ENCODE results near the gene FSTL5. TPM values are rescaled to one million over a fixed set of nuclear protein-coding genes. Genes with fewer than 3 reads are reported as not detected.
A peak's percentile ranks its signal among the peaks of the same experiment; 100 is the strongest.
"Not testable (repeated sequence)": the region's sequence is repeated elsewhere in the genome, so short reads cannot be mapped to it uniquely, and the experiment has no call there.

Gene FSTL5
- under 1 TPM; 0.22 to 0.81 (median 0.33) TPM for polyA plus RNA-seq (ENCODE audit: insufficient read depth in 1 of 5, insufficient read length in 5 of 5, low replicate concordance in 1 of 5)
- long read RNA-seq, donor 1 = 0 reads
- long read RNA-seq, donor 2 = 0 reads
- long read RNA-seq, donor 3 = 0 reads
- long read RNA-seq, donor 4 = 0 reads
- long read RNA-seq, donor 5 = 0 reads
- long read RNA-seq, donor 6 = 0 reads
- long read RNA-seq, donor 7 = 0 reads
- long read RNA-seq, donor 8 = 0 reads

- peak; percentile 21 to 33 for DNase-seq
Observed at GRCh38 chr4:162163892-162164759, at the start of gene FSTL5. FSTL5 (minus strand) TSS chr4:162164000; CDS start chr4:162111396, 52,604 bp downstream.

- no peak for DNase-seq
Observed at GRCh38 chr4:162209706-162210105, 45.9 kb upstream of the FSTL5 start.

GRCh38 chr4:162203478-162203877 lies 39.7 kb upstream of the FSTL5 start:
- not testable (repeated sequence) for DNase-seq

- DNase-seq = no peak
Observed at GRCh38 chr4:162201673-162202072, 37.9 kb upstream of the FSTL5 start.

- DNase-seq = no peak
Observed at GRCh38 chr4:162170509-162170908, 6.7 kb upstream of the FSTL5 start.

GRCh38 chr4:162164906-162165510 lies 1.2 kb upstream of the FSTL5 start:
- DNase-seq = no peak

- no peak for DNase-seq
Observed at GRCh38 chr4:162162672-162163071, 1.1 kb downstream of the FSTL5 start.

GRCh38 chr4:162157241-162157640 lies 6.6 kb downstream of the FSTL5 start:
- DNase-seq = no peak

- DNase-seq = no peak
Observed at GRCh38 chr4:162154862-162155540, 8.8 kb downstream of the FSTL5 start.

- no peak for DNase-seq
Observed at GRCh38 chr4:162151850-162152249, 11.9 kb downstream of the FSTL5 start.

GRCh38 chr4:162151386-162151785 lies 12.4 kb downstream of the FSTL5 start:
- DNase-seq = no peak

GRCh38 chr4:162149644-162150043 lies 14.2 kb downstream of the FSTL5 start:
- no peak for DNase-seq

- no peak for DNase-seq
Observed at GRCh38 chr4:162140051-162140683, 23.6 kb downstream of the FSTL5 start.

- DNase-seq = no peak
Observed at GRCh38 chr4:162139412-162139811, 24.4 kb downstream of the FSTL5 start.

GRCh38 chr4:162131256-162131655 lies 32.5 kb downstream of the FSTL5 start:
- DNase-seq = no peak

- DNase-seq = no peak
Observed at GRCh38 chr4:162126729-162127128, 37.1 kb downstream of the FSTL5 start.

GRCh38 chr4:162117051-162117450 lies 46.7 kb downstream of the FSTL5 start:
- no peak for DNase-seq

- no peak for DNase-seq
Observed at GRCh38 chr4:162116095-162116779, 47.6 kb downstream of the FSTL5 start.

- no peak for DNase-seq
Observed at GRCh38 chr4:162115333-162115732, 48.5 kb downstream of the FSTL5 start.

- no peak for DNase-seq
Observed at GRCh38 chr4:162111078-162111477, 52.7 kb downstream of the FSTL5 start.
